Fibroblast of lung (primary cell): ENCODE results near the gene TRPM3.

Source experiments
- EZH2 ChIP-seq: IDR thresholded peaks from 2 replicates; pipeline ENCODE4 v1.5.1; 2012; ENCODE audit warnings: low read length, control low read depth, mild to moderate bottlenecking; ENCODE audit errors: missing control alignments
- TF ChIP-seq, protein P1 (sequence below), 2 donors: IDR thresholded peaks in 1 of 2; conservative IDR thresholded peaks in 1 of 2; 1 replicate in 1 of 2; 2 replicates in 1 of 2; pipeline ENCODE4 v1.5.1; 2011 to 2012; ENCODE audit warnings: low read length in 2 of 2, control low read depth in 1 of 2, inconsistent platforms in 1 of 2, low read depth in 1 of 2, mild to moderate bottlenecking in 1 of 2

DNA sequence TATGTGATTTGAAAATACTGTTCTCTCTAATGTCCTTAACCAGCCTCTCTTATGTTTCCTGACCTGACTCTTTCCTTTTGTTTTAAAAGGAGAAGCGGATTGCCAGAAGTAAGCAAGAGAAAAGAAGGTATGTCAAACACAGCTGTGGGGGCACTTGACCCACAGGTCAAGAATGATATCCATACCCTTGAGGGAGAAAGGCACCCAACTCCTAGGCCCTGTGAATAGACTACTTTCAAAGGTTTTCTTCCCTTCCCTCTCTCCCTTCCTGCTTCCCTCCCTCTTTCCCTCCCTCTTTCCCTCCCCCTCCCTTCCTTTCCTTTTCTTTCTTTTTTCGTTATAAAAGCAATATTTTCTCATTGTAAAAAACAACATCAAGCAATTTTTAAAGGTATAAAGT, 306.8 kb downstream of the TRPM3 start:
- TF ChIP-seq, protein P1, sequence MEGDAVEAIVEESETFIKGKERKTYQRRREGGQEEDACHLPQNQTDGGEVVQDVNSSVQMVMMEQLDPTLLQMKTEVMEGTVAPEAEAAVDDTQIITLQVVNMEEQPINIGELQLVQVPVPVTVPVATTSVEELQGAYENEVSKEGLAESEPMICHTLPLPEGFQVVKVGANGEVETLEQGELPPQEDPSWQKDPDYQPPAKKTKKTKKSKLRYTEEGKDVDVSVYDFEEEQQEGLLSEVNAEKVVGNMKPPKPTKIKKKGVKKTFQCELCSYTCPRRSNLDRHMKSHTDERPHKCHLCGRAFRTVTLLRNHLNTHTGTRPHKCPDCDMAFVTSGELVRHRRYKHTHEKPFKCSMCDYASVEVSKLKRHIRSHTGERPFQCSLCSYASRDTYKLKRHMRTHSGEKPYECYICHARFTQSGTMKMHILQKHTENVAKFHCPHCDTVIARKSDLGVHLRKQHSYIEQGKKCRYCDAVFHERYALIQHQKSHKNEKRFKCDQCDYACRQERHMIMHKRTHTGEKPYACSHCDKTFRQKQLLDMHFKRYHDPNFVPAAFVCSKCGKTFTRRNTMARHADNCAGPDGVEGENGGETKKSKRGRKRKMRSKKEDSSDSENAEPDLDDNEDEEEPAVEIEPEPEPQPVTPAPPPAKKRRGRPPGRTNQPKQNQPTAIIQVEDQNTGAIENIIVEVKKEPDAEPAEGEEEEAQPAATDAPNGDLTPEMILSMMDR (conservative IDR thresholded peaks at IDR 0.05 in 1 of 2, IDR thresholded peaks at IDR 0.05 in 1 of 2; ENCODE audit: low read depth in 1 of 2, low read length in 2 of 2), result no peak
- TF ChIP-seq EZH2, result no peak
